Measurements from ENCODE around the gene NPR2. TPM values are rescaled to one million over a fixed set of nuclear protein-coding genes. Genes with fewer than 3 reads are reported as not detected.

Gene NPR2
- total and polyA plus RNA-seq, 2 experiments from 2014 or later = 12.2 to 13.9 TPM

DNA sequence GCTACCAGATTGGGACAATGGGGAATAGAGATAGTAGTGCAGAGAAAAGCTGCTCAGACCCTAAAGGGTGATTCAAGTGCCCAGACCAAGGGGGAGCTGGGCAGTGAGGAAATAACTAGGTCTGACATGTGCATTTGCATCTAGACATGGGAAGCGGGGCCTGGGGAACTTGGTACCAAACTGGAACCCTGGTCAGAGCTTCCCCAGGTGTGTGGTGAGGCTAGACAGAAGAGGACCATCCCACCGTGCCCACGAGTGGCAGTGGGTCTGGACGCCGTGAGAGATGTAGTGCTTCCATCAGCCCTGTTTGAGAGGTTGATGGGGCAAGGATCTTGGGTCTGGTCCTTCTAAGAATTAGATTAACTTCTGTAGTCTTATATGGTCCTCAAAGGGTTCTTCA is 45.2 kb downstream of the NPR2 start:
- Histone ChIP-seq H3K9me2 (replicated peaks; ENCODE audit: insufficient read depth) (no peaks in the 10 kb centered on the region), H3K27me3 (no peaks in the 10 kb centered on the region), H2AFZ (no peak overlapping the region), H3K4me3 (no peak overlapping the region), H3K36me3 (replicated peaks; ENCODE audit: insufficient read depth, low read depth) (no peaks in the 10 kb centered on the region), H4K20me1 (ENCODE audit: insufficient read depth, poor library complexity, severe bottlenecking) (no peaks in the 10 kb centered on the region), H3K27ac (peak overlapping the region; percentile 6), H3K4me1 (ENCODE audit: insufficient read depth) (peaks cover 38% of the 10 kb centered on the region), H3K9me3 (ENCODE audit: low read depth) (no peaks in the 10 kb centered on the region), H3K79me2 (peaks cover 16% of the 10 kb centered on the region), H3K4me2 (no peak overlapping the region)
- no peak for TF ChIP-seq CTCF (IDR thresholded peaks at IDR 0.05; ENCODE audit: poor library complexity)
- TF ChIP-seq EZH2 (IDR thresholded peaks at IDR 0.05; ENCODE audit: borderline replicate concordance) = no peak
- TF ChIP-seq EZH2phosphoT487 (IDR thresholded peaks at IDR 0.05; ENCODE audit: low read depth, severe bottlenecking, unreplicated experiment) = no peak
- 96% methylated on average over 5 of the region's 5 CpGs for WGBS (ENCODE audit: low lambda C conversion rate, missing lambda C conversion rate)
- DNase-seq (ENCODE audit: low spot score) = no peak

DNA sequence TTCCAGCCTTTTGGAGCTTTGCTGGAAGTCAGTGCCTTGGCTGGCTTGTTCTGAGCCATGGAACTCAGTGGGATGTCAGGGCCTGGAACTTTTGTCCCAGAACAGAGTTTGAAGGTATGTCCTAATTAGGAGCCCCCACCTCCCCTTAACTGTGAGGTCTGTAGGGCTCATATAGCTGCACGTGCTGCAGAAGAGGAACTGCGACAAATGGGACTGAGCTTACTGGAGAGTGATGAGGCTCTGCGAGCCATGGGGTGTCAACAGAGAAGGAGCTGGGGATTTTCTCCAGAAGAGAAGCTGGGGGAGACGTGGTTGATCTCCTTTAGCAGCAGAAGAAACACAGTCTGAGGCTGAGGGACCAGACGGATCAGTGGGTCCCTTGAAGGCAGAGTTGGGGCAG is 48.5 kb downstream of the NPR2 start:
- H3K27me3 ChIP-seq = no peaks in the 10 kb centered on the region
- no peaks in the 10 kb centered on the region for H4K20me1 ChIP-seq (ENCODE audit: insufficient read depth, poor library complexity, severe bottlenecking)
- H3K79me2 ChIP-seq = peaks cover 3% of the 10 kb centered on the region
- no peak overlapping the region for H2AFZ ChIP-seq
- no peak overlapping the region for H3K4me3 ChIP-seq
- H3K9me2 ChIP-seq (replicated peaks; ENCODE audit: insufficient read depth) = no peaks in the 10 kb centered on the region
- DNase-seq (ENCODE audit: low spot score) = no peak
- whole genome bisulfite sequencing (ENCODE audit: low lambda C conversion rate, missing lambda C conversion rate) = 92% methylated on average over 5 of the region's 5 CpGs
- H3K9me3 ChIP-seq (ENCODE audit: low read depth) = no peaks in the 10 kb centered on the region
- no peaks in the 10 kb centered on the region for H3K36me3 ChIP-seq (replicated peaks; ENCODE audit: insufficient read depth, low read depth)
- TF ChIP-seq CTCF (IDR thresholded peaks at IDR 0.05; ENCODE audit: poor library complexity) (no peak), EZH2 (IDR thresholded peaks at IDR 0.05; ENCODE audit: borderline replicate concordance) (no peak), EZH2phosphoT487 (IDR thresholded peaks at IDR 0.05; ENCODE audit: low read depth, severe bottlenecking, unreplicated experiment) (no peak)
- H3K4me2 ChIP-seq = no peak overlapping the region
- peaks cover 23% of the 10 kb centered on the region for H3K4me1 ChIP-seq (ENCODE audit: insufficient read depth)
- no peak overlapping the region for H3K27ac ChIP-seq

- 96% methylated on average over 14 of the region's 15 CpGs for WGBS (ENCODE audit: low lambda C conversion rate, missing lambda C conversion rate)
- Histone ChIP-seq H3K4me3 (no peak overlapping the region), H3K27me3 (no peaks in the 10 kb centered on the region), H2AFZ (no peak overlapping the region), H3K9me3 (ENCODE audit: low read depth) (no peaks in the 10 kb centered on the region), H3K36me3 (replicated peaks; ENCODE audit: insufficient read depth, low read depth) (no peaks in the 10 kb centered on the region), H3K4me2 (no peak overlapping the region), H3K79me2 (peaks cover 3% of the 10 kb centered on the region), H4K20me1 (ENCODE audit: insufficient read depth, poor library complexity, severe bottlenecking) (no peaks in the 10 kb centered on the region), H3K4me1 (ENCODE audit: insufficient read depth) (peaks cover 25% of the 10 kb centered on the region), H3K27ac (no peak overlapping the region), H3K9me2 (replicated peaks; ENCODE audit: insufficient read depth) (no peaks in the 10 kb centered on the region)
- DNase-seq (ENCODE audit: low spot score) = no peak
- TF ChIP-seq EZH2phosphoT487 (IDR thresholded peaks at IDR 0.05; ENCODE audit: low read depth, severe bottlenecking, unreplicated experiment) = no peak
- TF ChIP-seq CTCF (IDR thresholded peaks at IDR 0.05; ENCODE audit: poor library complexity) = no peak
- TF ChIP-seq EZH2 (IDR thresholded peaks at IDR 0.05; ENCODE audit: borderline replicate concordance) = no peak
Observed at GRCh38 chr9:35840881-35841644, 49.7 kb downstream of the NPR2 start.

Data from hepatocyte (in vitro differentiated cells).